CD4-positive, alpha-beta T cell treated with Interleukin-1 beta for 1 hour (primary cell): ENCODE measurements around the gene SLC39A11.
"Not testable (repeated sequence)": the region's sequence is repeated elsewhere in the genome, so short reads cannot be mapped to it uniquely, and the experiment has no call there.

Source experiments
- DNase-seq, 2 donors: peaks; one replicate each; pipeline ENCODE4 v3.0.0-alpha.2; 2020 to 2022

Gene SLC39A11

GRCh38 chr17:72858826-72859495 is 233.5 kb downstream of the SLC39A11 start:
- no peak for DNase-seq

DNA sequence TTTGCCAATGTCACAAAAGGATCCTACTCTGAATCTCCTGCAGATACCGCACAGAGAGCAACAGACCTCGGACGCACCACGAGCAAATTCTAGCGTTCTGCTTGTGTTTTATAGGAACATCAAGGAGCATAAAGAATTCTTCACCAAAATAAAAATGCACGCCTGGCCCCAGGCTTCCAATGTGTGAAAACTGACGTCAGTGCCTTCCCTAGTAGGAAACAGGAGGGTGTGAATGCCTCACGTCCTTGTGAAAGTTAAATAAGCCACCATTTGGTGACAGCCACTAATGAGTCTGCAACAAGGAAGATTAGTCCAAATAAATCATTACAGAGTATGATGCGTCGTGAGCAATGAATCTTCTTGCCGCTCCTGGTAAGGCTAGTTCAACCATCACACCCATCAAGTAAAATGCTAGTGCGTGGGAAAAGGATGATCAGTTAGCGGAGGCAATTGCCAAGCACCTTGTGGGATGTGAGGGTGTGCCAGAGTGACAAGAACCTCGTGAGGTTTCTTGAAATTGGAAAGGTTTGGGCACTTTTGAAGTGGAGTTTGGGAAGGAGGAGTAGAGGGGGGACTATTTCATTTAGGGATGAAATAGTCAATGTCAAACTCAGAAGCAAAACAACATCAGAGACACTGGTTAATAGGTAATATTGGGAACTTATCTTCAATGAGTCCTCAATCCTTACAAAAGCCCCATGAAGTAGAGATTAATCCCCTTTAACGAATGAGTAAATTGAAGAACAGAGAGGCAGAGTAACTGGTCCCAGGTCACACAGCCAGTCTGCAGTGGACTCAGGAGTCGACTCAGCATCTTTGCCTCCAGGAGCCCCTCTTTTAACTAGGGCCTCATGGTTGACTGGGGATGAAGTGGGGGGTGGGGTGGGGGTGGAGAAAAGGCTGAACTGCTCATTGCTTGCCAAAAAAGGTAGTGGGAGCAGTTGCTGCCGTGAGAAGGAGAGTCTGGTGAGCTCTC is 238.8 kb downstream of the SLC39A11 start:
- no peak for DNase-seq

GRCh38 chr17:72852277-72852938 is 240.1 kb downstream of the SLC39A11 start:
- no peak for DNase-seq

DNA sequence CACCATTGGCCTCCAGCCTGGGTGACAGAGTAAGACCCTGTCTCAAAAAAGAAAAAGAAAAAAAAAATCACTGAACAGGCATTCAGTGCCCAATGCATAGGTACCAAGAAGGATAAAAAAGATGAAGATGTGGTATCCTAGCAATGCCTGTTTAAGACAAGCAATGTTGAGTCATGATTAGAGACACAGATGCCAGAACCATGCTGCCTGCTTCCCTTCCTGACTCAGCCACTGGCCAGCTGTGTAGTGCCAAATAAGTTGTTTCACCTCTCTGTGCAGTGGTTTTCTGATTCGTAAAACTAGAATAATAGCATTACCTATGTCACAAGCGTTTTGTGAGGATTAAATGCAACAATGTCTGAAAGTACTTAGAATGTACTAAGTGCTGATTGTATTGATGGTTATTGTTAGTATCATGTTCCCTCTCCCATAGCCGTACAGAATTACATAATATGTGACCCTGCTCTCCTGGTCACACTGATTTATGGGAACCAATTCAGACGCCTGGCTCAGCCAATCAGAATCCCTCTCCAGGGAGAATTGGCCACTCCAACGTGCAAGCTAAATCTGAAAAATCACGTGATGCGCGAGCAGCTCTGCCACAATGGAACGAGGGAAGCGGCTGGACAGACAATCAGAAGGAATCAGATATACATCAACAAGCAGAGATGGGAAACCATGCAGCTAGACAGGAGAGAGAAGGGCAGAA is 241.9 kb downstream of the SLC39A11 start:
- DNase-seq = no peak

DNA sequence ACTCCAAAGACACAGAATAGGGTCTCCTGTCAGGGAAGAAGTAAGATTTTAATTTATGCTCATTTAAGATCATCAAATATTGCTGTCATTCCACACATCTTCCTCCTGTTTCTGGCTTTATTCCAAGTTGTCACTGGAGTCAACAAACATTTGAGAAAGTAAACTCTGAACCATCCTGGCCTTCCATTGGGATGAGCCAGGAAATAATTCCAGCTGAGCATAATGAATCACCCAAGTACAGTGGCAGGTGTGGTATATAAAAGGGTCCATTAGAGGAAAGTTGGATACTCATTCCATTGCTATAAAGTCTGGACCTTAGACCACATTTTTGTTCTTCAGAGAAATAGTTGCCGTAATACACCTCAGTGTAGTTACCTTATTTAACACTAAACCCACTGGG is 246.1 kb downstream of the SLC39A11 start:
- no peak for DNase-seq

GRCh38 chr17:72843591-72843990 is 248.9 kb downstream of the SLC39A11 start:
- no peak for DNase-seq

DNA sequence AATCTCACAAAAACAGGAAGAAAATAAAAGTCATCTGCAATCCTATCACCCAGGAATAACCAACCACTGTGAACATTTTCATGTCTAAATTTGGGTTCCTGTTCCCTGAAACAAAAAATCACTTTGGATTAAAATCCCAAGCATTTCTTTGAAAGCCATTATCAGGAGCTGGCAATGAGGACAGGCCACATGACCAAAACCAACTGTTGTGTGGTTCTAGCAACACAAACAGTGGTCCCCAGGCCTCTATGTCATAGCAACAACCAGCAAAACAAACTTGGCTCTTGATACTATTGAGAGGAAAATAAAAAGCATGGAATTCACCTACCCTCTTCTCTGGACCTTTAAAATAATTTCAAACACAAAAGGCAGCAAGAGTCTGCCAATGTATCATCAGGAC is 252.5 kb downstream of the SLC39A11 start:
- DNase-seq = no peak

DNA sequence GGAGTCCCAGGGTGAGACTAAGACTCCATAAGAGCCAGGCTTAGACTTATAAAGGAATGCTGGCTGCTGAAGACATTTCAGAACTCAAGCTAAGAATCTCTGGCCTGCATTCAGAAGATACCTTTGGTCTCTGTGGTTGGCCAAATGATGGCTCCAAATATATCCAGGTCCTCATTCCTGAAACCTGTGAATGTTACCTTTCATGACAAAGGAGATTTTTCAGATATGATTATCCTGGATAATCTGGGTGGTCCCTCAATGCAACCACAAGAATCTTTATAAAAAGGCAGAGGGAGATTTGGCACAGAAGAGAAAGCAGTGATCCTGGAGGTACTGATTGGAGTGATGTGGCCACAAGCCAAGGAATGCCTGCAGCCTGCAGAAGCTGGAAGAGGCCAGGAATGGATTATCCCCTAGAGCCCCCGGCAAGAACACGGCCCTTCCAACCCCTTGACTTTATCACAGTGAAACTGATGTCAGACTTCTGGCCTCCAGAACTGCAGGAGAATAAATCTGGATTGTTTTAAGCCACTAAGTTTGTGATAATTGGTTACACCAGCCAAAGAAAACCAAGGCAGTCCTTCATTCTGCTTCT is 253.3 kb downstream of the SLC39A11 start:
- no peak for DNase-seq

DNA sequence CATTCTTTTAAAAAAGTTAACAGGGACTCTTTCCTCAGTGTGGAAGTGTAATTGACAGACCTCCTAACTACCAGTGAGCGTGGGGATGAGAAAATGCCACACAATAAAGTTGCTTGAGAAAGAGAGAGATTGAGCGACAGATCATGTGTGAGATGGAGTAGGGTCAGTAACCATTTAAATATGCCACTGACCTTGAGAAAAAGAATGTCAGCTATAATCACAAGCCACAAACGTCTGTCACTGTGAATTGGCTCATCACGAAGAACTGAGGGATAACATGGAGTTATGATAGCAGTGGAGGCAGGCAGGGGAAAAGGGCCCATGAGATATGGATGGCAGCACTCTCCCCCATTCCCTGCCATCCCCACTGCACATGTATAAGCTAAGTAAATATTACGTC is 253.9 kb downstream of the SLC39A11 start:
- DNase-seq = no peak

DNA sequence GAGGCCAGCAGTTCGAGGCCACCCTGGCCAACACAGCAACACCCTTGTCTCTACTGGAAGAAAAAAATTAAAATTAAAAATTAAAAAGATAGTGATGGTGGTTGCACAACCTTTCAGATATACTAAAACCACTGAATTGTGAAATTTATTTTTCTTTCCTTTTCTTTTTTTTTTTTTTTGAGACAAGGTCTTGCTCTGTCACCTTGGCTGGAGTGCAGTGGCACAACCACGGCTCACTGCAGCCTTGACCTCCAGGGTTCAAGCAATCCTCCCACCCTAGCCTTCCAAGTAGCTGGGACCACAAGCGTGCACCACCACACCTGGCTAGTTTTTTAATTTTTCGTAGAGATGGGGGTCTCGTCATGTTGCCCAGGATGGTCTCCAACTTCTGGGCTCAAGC is 254.4 kb downstream of the SLC39A11 start:
- no peak for DNase-seq

DNA sequence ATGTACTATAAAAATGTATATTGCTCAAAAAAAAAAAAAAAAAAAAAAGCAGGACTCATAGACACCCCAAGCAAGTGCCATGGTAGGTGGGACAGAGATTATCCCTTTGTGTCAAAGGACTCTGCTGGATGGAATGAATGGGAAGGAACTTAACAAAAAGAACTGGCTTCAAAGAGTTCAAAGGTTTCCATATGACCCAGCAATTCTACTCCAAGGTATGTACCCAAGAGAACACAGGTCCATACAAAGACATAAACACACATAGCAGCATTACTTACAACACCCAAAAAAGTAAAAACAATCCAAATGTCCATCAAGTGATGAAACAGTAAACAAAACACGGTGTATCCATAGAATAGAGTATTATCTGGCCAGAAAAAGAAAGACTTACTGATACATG is 255.2 kb downstream of the SLC39A11 start:
- no peak for DNase-seq

DNA sequence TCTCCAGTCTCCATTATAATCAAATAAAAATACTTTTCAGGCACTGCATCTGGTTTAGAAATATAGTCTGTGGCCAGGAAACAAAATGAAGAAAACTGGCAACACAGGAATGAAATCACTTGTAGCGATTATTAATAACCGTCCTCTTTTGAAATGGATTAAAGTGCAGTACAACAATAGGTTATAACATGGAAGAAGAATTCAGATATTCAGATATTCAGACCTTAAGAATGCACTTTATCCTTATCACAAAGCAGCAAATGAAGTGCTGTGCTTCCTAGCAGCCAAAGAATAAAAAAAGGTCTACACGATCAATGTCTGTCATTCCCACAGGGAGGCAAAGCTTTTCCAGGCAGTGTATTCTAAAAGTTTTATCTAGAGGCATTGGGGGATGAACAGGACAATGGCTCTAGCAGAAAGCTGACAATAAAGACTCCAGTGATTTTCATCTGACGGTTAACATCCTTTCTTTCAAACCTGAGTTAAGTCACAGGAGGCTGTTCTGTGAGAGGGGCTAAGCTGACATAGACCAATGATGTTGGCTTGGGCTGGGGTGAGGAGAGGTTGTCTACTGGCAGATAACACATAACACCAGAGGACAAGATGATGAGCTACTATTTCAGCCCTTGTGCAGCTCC is 259.2 kb downstream of the SLC39A11 start:
- no peak for DNase-seq

DNA sequence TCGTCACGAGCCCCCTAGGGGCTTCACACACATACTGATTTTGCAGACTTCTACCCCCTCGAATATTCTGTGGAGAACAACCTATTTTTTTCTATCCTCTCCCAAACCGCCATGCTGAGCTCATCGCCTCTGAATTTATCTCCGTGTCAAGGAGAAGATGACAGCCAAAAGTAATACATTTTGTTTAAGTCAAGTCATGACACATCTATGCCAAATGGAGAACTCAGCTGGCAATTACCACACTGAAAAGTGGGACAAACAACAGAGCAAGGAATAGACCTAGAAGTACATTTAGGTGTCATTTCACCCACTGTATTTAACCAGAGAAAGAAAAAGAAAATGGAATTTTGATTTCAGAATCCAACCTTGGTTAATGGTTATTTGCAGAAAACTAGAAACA is 260.2 kb downstream of the SLC39A11 start:
- DNase-seq = no peak

DNA sequence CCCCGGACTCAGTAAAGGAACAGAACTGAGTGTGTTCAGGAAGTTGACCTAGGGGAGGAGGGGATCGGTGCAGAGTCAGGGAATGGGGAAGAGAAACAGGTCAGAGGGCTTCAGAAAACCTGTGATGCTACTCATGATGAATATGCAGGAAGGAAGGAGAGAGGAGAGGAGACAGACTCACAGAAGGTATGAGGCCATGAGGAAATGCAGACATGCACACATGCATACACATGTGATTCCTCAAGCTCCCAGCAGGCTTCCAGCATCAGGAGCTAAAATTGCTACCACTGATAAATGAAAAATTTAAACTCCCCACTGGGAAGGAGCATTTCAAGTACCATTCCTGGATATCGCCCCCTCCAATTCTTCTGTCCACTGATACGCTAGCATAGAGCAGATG is 262.6 kb downstream of the SLC39A11 start:
- DNase-seq = no peak

- DNase-seq = no peak
Measured at GRCh38 chr17:72826602-72827001, 265.9 kb downstream of the SLC39A11 start.

DNA sequence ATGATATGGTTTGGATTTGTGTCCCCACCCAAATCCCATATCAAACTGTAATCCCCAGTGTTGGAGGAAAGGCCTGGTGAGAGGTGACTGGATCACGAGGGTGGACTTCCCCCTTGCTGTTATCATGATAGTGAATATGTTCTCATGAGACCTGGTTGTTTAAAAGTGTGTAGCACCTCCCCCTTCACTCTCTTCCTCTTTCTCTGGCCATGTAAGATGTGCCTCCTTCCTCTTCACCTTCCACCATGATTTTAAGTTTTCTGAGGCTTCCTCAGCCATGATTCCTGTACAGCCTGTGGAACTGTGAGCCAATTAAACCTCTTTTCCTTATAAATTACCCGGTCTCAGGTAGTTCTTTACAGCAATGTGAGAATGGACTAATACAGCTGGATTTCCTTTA is 266.4 kb downstream of the SLC39A11 start:
- not testable (repeated sequence) for DNase-seq

- no peak for DNase-seq
Measured at GRCh38 chr17:72825218-72825617, 267.3 kb downstream of the SLC39A11 start.

DNA sequence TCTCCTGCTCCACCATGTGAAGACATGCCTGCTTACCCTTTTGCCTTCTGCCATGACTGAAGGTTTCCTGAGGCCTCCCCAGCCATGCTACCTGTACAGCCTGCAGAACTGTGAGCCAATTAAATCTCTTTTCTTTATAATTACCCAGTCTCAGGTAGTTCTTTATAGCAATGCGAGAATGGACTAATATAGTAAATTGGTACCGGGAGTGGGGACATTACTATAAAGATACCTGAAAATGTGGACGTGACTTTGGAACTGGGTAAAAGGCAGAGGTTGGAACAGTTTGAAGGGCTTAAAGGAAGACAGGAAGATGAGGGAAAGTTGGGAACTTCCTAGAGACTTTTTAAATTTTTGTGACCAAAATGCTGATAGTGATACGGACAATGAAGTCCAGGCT is 268.2 kb downstream of the SLC39A11 start:
- not testable (repeated sequence) for DNase-seq

DNA sequence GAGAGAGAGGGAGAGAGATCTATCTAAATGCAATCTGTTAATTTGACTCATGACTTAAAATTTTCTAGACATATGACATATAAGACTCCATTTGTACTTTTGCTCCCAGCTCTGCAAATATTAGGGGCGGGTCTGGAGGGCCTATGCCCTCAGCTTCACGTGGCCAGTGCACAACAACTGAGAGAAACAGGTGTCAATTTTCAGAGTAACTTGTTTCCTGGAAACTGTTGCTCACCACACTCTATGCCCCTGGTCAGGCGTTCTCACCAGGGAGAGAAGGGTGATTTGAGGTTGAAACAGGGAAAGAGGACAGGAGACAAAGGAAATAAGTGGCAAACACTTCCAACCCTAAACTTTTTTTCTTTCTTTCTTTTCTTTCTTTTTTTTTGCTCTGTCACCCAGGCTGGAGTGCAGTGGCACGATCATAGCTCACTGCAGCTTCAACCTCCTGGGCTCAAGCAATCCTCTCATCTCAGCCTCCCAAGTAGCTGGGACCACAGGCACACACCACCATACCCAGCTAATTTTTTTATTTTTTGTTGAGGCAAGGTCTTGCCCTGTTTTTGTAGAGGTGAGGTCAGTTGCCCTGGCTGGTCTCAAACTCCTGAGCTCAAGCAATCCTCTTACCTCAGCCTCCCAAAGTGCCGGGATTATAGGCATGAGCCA is 270.0 kb downstream of the SLC39A11 start:
- no peak for DNase-seq

GRCh38 chr17:72816406-72816805 is 276.1 kb downstream of the SLC39A11 start:
- no peak for DNase-seq

DNA sequence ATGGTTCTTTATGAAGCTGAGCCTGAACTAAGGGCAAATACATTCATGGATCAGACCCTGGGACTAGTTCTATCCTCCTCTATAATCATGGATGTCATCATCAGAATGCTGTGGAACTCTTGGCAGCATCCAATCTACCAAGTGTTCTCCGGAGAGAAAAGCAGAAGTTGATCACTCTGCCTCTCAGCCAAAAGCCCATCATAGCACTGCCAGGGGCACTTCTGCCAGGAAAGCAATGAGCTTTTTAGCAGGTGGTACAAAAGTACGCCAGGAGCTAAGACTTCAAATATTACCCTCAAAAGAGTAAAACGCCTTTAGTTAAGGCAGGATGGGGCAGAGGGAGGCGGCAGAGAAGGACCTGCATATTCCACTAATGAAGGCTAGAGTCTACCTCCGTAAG is 279.0 kb downstream of the SLC39A11 start:
- DNase-seq = no peak

- no peak for DNase-seq
Measured at GRCh38 chr17:72812823-72813222, 279.7 kb downstream of the SLC39A11 start.
